ENCODE results near the gene APCDD1. TPM values are rescaled to one million over a fixed set of nuclear protein-coding genes. Genes with fewer than 3 reads are reported as not detected.

Gene APCDD1
- total RNA-seq, 2 donors from 2014 or later, result 41.0 to 126 TPM

Other genes with a start within 250 kb of the APCDD1 start
- 10 to 100 TPM; 23.2 to 47.5 TPM for gene NAPG, start 71.4 kb downstream of the APCDD1 start, total RNA-seq